Sigmoid colon (tissue), 7 donors: ENCODE measurements around the gene GAL. TPM values are rescaled to one million over a fixed set of nuclear protein-coding genes. Genes with fewer than 3 reads are reported as not detected.
A peak's percentile ranks its signal among the peaks of the same experiment; 100 is the strongest.

Experiments used
- DNase-seq: peaks from one replicate; pipeline ENCODE4 v3.0.0-alpha.2; 2019
- H3K27ac ChIP-seq, 4 donors: fragments of 200-600 bp; sonication (generic); one replicate each; pipeline ENCODE4 v1.5.1; 2016 to 2019; ENCODE audit warnings: mild to moderate bottlenecking in 1 of 4
- H3K27me3 ChIP-seq, 3 donors: fragments of 200-600 bp; sonication (generic); one replicate each; pipeline ENCODE4 v1.5.1; 2019; ENCODE audit warnings: mild to moderate bottlenecking in 1 of 3
- H3K36me3 ChIP-seq, 4 donors: fragments of 200-600 bp; sonication (generic); one replicate each; pipeline ENCODE4 v1.5.1; 2016 to 2019
- H3K4me1 ChIP-seq, 4 donors: fragments of 200-600 bp; sonication (generic); one replicate each; pipeline ENCODE4 v1.5.1; 2017 to 2019
- H3K4me3 ChIP-seq, 4 donors: fragments of 200-600 bp; sonication (generic); one replicate each; pipeline ENCODE4 v1.5.1; 2017 to 2019; ENCODE audit warnings: mild to moderate bottlenecking in 2 of 4, moderate library complexity in 1 of 4
- H3K9me3 ChIP-seq, 4 donors: fragments of 200-600 bp in 3 of 4; sonication (generic) in 3 of 4; one replicate each; pipeline versions ENCODE4 v1.5.1 to v1.6.1; 2013 to 2019
- EP300 ChIP-seq, 4 donors: sonication (generic); formaldehyde crosslinking; IDR thresholded peaks; one replicate each; pipeline ENCODE4 v1.6.1; 2017; ENCODE audit warnings: antibody characterized with exemption in 4 of 4
- POLR2A ChIP-seq, 2 donors: fragments of 450-650 bp; IDR thresholded peaks; one replicate each; pipeline ENCODE4 v1.6.1; 2016; ENCODE audit warnings: antibody characterized with exemption in 2 of 2, mild to moderate bottlenecking in 2 of 2, moderate library complexity in 2 of 2
- POLR2AphosphoS5 ChIP-seq, 4 donors: sonication (generic); formaldehyde crosslinking; IDR thresholded peaks; one replicate each; pipeline ENCODE4 v1.6.1; 2017; ENCODE audit warnings: antibody characterized with exemption in 4 of 4
- WGBS, 2 donors: extraction: QIAGEN DNeasy Blood & Tissue Kit; methylation state at CpG; one replicate each; pipeline ENCODE4 v1.1.7; 2013; 5-methylcytosine and 5-hydroxymethylcytosine counted together
- intact Hi-C: fragments of 100-400 bp; cut with DNase I; formaldehyde crosslinking; loops from one replicate; pipeline ENCODE4 v1.15.1; 2023
- polyA plus RNA-seq, 3 donors: library from polyadenylated mRNA; stranded (reverse); fragments of 200-250 nt; gene quantifications; one replicate each; pipeline ENCODE4 v1.2.3, GENCODE V29; 2013
- total RNA-seq, 4 donors: library from RNA; depleted of rRNA; stranded (reverse); fragments of >200 nt; gene quantifications; one replicate each; pipeline ENCODE4 v1.1.0, GENCODE V29; 2016
- TF ChIP-seq, protein P1 (sequence below), 4 experiments: fragments of 450-650 bp in 3 of 4; fragments of 200-600 bp in 1 of 4; IDR thresholded peaks; one replicate each; pipeline ENCODE4 v1.5.1; 2016 to 2019; ENCODE audit warnings: antibody characterized with exemption in 4 of 4, mild to moderate bottlenecking in 3 of 4, moderate library complexity in 2 of 4
- donor health status: healthy with polysubstance abuse.
- donor health status: Bipolar disorder and iron deficiency.
- donor health status: healthy.

Gene GAL
- total and polyA plus RNA-seq, 7 donors = 4.1 to 12.9 (median 11.8) TPM; not detected in 2

DNA sequence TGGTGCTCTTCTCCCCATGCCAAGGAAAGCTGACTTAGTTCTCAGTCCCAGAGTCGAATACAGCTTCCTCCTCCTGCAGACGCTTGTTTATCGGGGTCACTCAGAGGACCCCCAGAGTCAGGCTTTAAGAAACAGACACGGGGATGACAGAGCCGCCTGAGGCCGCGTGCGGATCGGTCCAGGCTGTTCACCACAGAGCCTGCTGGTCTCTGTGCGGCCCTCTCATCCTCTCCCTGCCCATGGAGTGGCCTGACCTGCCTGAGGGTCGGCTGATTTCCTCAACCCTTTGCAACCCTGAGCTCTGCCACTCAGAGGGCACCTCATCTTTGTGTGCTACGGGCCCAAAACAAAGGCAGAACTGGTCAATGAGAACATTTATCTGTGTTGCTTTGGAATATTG, 2.1 kb downstream of the GAL start:
- Histone ChIP-seq H3K36me3 (no peaks in the 10 kb centered on the region), H3K27ac (no peak overlapping the region), H3K9me3 (no peaks in the 10 kb centered on the region), H3K4me3 (no peak overlapping the region), H3K4me1 (peaks cover 0 to 14% (median 13%) of the 10 kb centered on the region in 4 donors), H3K27me3 (peaks cover 26 to 78% (median 36%) of the 10 kb centered on the region in 3 donors)
- 86 to 93% methylated on average over 12 of the region's 12 CpGs for WGBS, 2 donors
- no peak for TF ChIP-seq POLR2AphosphoS5 (IDR thresholded peaks at IDR 0.05)
- TF ChIP-seq EP300 (IDR thresholded peaks at IDR 0.05) = no peak
- no peak for TF ChIP-seq POLR2A (IDR thresholded peaks at IDR 0.05)
- TF ChIP-seq, protein P1, sequence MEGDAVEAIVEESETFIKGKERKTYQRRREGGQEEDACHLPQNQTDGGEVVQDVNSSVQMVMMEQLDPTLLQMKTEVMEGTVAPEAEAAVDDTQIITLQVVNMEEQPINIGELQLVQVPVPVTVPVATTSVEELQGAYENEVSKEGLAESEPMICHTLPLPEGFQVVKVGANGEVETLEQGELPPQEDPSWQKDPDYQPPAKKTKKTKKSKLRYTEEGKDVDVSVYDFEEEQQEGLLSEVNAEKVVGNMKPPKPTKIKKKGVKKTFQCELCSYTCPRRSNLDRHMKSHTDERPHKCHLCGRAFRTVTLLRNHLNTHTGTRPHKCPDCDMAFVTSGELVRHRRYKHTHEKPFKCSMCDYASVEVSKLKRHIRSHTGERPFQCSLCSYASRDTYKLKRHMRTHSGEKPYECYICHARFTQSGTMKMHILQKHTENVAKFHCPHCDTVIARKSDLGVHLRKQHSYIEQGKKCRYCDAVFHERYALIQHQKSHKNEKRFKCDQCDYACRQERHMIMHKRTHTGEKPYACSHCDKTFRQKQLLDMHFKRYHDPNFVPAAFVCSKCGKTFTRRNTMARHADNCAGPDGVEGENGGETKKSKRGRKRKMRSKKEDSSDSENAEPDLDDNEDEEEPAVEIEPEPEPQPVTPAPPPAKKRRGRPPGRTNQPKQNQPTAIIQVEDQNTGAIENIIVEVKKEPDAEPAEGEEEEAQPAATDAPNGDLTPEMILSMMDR (IDR thresholded peaks at IDR 0.05) = no peak
- peak; percentile 53 for DNase-seq
- intact Hi-C loops = no loop called here

DNA sequence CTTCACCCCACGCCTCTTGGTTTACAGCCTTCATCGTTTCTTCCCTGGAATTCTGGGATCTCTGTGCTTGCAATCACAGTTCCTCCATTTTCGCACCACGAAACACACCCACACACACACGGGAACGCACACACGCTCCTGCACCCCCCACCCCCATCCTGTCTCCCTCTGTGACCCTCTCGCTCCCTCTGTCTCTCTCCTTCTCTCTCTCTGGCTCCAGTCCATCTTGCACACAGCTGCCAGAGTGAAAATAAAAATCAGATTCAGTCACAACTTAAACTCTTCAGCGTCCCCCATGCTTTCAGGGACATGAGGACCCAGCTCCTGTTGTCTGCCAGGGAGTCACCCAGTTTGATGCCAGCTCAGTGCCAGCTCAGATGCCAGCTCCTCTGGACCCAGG, 3.0 kb downstream of the GAL start:
- H3K4me1 ChIP-seq = peaks cover 0 to 14% (median 13%) of the 10 kb centered on the region in 4 donors
- no peaks in the 10 kb centered on the region for H3K36me3 ChIP-seq
- WGBS, 2 donors = 62 to 64% methylated on average over 9 of the region's 9 CpGs
- no peak overlapping the region for H3K27ac ChIP-seq
- no peak for TF ChIP-seq POLR2A (IDR thresholded peaks at IDR 0.05)
- TF ChIP-seq POLR2AphosphoS5 (IDR thresholded peaks at IDR 0.05) = no peak
- H3K9me3 ChIP-seq = no peaks in the 10 kb centered on the region
- no peak overlapping the region for H3K4me3 ChIP-seq
- intact Hi-C loops = no loop called here
- peak; percentile 18 for DNase-seq
- H3K27me3 ChIP-seq = peaks cover 26 to 80% (median 36%) of the 10 kb centered on the region in 3 donors

- H3K27me3 ChIP-seq = peaks cover 26 to 79% (median 36%) of the 10 kb centered on the region in 3 donors
- peak; percentile 48 for DNase-seq
- WGBS, 2 donors = 53 to 86% methylated on average over 14 of the region's 14 CpGs
Observed at GRCh38 chr11:68687986-68688385, 3.6 kb downstream of the GAL start.

GRCh38 chr11:68688881-68689280, 4.5 kb downstream of the GAL start:
- Histone ChIP-seq H3K4me3 (no peak overlapping the region), H3K4me1 (peaks cover 0 to 14% (median 13%) of the 10 kb centered on the region in 4 donors), H3K36me3 (no peaks in the 10 kb centered on the region), H3K9me3 (no peaks in the 10 kb centered on the region), H3K27me3 (peaks cover 19 to 77% (median 29%) of the 10 kb centered on the region in 3 donors), H3K27ac (no peak overlapping the region)
- TF ChIP-seq, protein P1 (IDR thresholded peaks at IDR 0.05) = no peak
- TF ChIP-seq EP300 (IDR thresholded peaks at IDR 0.05) (no peak), POLR2AphosphoS5 (IDR thresholded peaks at IDR 0.05) (no peak), POLR2A (IDR thresholded peaks at IDR 0.05) (no peak)
- peak; percentile 26 for DNase-seq
- intact Hi-C loops = no loop called here
- WGBS, 2 donors = 88 to 90% methylated on average over 12 of the region's 12 CpGs

More at GRCh38 chr11:68687986-68688385, 3.6 kb downstream of the GAL start:
- Histone ChIP-seq H3K4me1 (peaks cover 0 to 14% (median 13%) of the 10 kb centered on the region in 4 donors), H3K36me3 (no peaks in the 10 kb centered on the region), H3K27ac (no peak overlapping the region), H3K4me3 (no peak overlapping the region), H3K9me3 (no peaks in the 10 kb centered on the region)
- TF ChIP-seq POLR2AphosphoS5 (IDR thresholded peaks at IDR 0.05) = no peak
- TF ChIP-seq, protein P1 (IDR thresholded peaks at IDR 0.05) = no peak
- no peak for TF ChIP-seq EP300 (IDR thresholded peaks at IDR 0.05)
- TF ChIP-seq POLR2A (IDR thresholded peaks at IDR 0.05) = no peak
- intact Hi-C loops = no loop called here

DNA sequence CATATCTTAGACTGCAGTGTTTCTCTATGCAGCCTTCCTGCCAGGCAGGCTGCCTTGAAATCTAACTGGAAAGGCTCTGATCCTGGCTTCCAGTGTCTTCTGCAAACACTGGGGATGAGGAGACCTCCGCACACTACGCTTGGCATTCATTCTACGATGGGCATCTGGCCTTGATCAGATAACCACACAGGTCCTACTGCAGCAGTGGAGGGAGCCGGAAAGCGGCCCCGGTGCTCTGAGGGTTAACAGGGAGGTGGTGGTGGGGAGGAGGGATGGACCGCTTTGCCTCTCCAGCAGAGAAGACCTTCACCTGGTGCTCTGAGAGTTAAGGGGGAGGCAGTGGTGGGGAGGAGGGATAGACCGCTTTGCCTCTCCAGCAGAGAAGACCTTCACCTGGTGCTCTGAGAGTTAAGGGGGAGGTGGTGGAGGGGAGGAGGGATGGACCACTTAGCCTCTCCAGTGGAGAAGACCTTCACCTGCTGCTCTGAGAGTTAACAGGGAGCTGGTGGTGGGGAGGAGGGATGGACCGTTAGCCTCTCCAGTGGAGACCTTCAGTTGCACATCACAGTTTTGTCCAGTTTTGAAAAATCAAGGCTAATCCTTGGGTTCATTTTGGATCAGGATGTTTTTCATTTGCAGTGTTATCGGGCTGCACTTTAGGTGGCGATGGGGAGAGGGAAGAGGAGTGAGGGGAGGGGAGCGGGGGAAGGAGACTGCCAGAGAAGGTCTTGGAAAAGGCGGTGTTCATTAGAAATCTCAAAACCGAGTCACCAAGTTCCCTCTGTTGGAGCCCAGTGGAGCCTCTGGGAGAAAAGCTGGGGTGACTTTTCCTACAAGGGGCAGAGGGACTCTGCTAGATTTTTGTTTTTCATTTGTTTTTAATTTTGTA, 5.6 kb downstream of the GAL start:
- Histone ChIP-seq H3K9me3 (no peaks in the 10 kb centered on the region), H3K27ac (no peak overlapping the region), H3K4me3 (no peak overlapping the region), H3K27me3 (peaks cover 8 to 66% (median 18%) of the 10 kb centered on the region in 3 donors), H3K36me3 (no peaks in the 10 kb centered on the region), H3K4me1 (peaks cover 0 to 3% (median 2%) of the 10 kb centered on the region in 4 donors)
- no peak for TF ChIP-seq POLR2AphosphoS5 (IDR thresholded peaks at IDR 0.05)
- TF ChIP-seq, protein P1 (IDR thresholded peaks at IDR 0.05) = no peak
- no peak for TF ChIP-seq POLR2A (IDR thresholded peaks at IDR 0.05)
- no peak for TF ChIP-seq EP300 (IDR thresholded peaks at IDR 0.05)
- peak; percentile 18 for DNase-seq
- WGBS, 2 donors = 66 to 71% methylated on average over 14 of the region's 14 CpGs
- intact Hi-C loops = no loop called here
